IMR-90 (cell line): Measurements from ENCODE around the gene PDE8B. TPM values are rescaled to one million over a fixed set of nuclear protein-coding genes. Genes with fewer than 3 reads are reported as not detected.

Experiments
- ELK1 ChIP-seq: fragments of 150-350 bp; IDR thresholded peaks from 2 replicates; pipeline ENCODE4 v1.6.1; 2016; ENCODE audit warnings: low read depth, mild to moderate bottlenecking, low read length, moderate library complexity, borderline replicate concordance
- SMC3 ChIP-seq: fragments of 150-350 bp; IDR thresholded peaks from 2 replicates; pipeline ENCODE4 v1.6.1; 2016; ENCODE audit warnings: low read depth, mild to moderate bottlenecking, antibody characterized with exemption, low read length, moderate library complexity
- polyA plus RNA-seq, 3 experiments: library from polyadenylated mRNA; depleted of rRNA; stranded (reverse); fragments of >200 nt; gene quantifications; 2 replicates each; pipeline ENCODE4 v1.2.3, GENCODE V29; 2012; ENCODE audit warnings: low replicate concordance in 1 of 3
- total RNA-seq: library from RNA; depleted of rRNA; stranded (reverse); fragments of >200 nt; gene quantifications from 2 replicates; pipeline ENCODE4 v1.2.3, GENCODE V29; 2012

Gene PDE8B
- total and polyA plus RNA-seq, 2 of the 4 experiments (the other 2 are of a cell fraction), result under 0.01 to 0.03 TPM

GRCh38 chr5:77418601-77419581, 208.4 kb downstream of the PDE8B start (continued):
- TF ChIP-seq ELK1 (no peak), SMC3 (no peak)
